K562 (cell line): ENCODE data around the gene NAA11. TPM values are rescaled to one million over a fixed set of nuclear protein-coding genes. Genes with fewer than 3 reads are reported as not detected.

Experiments used
- BDP1 ChIP-seq: IDR thresholded peaks from 3 replicates; pipeline ENCODE4 v1.6.1; 2011; ENCODE audit not compliant: insufficient read length, insufficient read depth
- E2F6 ChIP-seq, 2 experiments: IDR thresholded peaks; 2 replicates each; pipeline ENCODE4 v1.6.1; 2011; ENCODE audit warnings: borderline replicate concordance in 1 of 2, control low read depth in 1 of 2, low read depth in 1 of 2, low read length in 1 of 2, mild to moderate bottlenecking in 1 of 2, mixed read lengths in 1 of 2, moderate library complexity in 1 of 2; ENCODE audit not compliant: insufficient read depth in 1 of 2, insufficient read length in 1 of 2, poor library complexity in 1 of 2, severe bottlenecking in 1 of 2; ENCODE audit errors: extremely low read depth in 1 of 2
- ELF1 ChIP-seq: fragments of 200-800 bp; sonication (Bioruptor generic); IDR thresholded peaks from 2 replicates; pipeline ENCODE4 v1.6.1; 2016; ENCODE audit warnings: missing genetic modification characterization, missing compliant biosample characterization
- FOXK2 ChIP-seq, 2 experiments: fragments of 450-650 bp; IDR thresholded peaks in 1 of 2; conservative IDR thresholded peaks in 1 of 2; 2 replicates each; pipeline ENCODE4 v1.6.1; 2016; ENCODE audit warnings: low read depth in 2 of 2, mild to moderate bottlenecking in 1 of 2
- NFIC ChIP-seq: fragments of 450-650 bp; IDR thresholded peaks from 2 replicates; pipeline ENCODE4 v1.6.1; 2017; ENCODE audit warnings: mild to moderate bottlenecking, inconsistent platforms
- NFYB ChIP-seq: IDR thresholded peaks from 2 replicates; pipeline ENCODE4 v1.6.1; 2011; ENCODE audit warnings: mild to moderate bottlenecking, moderate library complexity; ENCODE audit not compliant: insufficient read length; ENCODE audit errors: extremely low read depth
- RAD21 ChIP-seq, 2 experiments: fragments of 250-450 bp in 1 of 2; fragments of 450-650 bp in 1 of 2; sonication (Bioruptor Pico) in 1 of 2; formaldehyde crosslinking in 1 of 2; IDR thresholded peaks in 1 of 2; conservative IDR thresholded peaks in 1 of 2; 2 replicates each; pipeline versions ENCODE4 v1.4.0 to v1.8.0; 2020 to 2022; ENCODE audit warnings: mild to moderate bottlenecking in 2 of 2, moderate library complexity in 1 of 2
- RFX5 ChIP-seq: IDR thresholded peaks from 2 replicates; pipeline ENCODE4 v1.6.1; 2011; ENCODE audit warnings: low read depth, mild to moderate bottlenecking, improper control_type of control experiment, low read length
- SIX5 ChIP-seq, 2 experiments: IDR thresholded peaks; 2 replicates each; pipeline ENCODE4 v1.6.1; 2011; ENCODE audit warnings: low read length in 2 of 2, borderline replicate concordance in 1 of 2, low read depth in 1 of 2, mild to moderate bottlenecking in 1 of 2, moderate library complexity in 1 of 2; ENCODE audit not compliant: insufficient read depth in 1 of 2
- TBP ChIP-seq: optimal IDR thresholded peaks from 2 replicates; pipeline ENCODE3; 2011; ENCODE audit warnings: low read depth, low read length, improper control_type of control experiment
- polyA plus RNA-seq, 8 experiments: library from polyadenylated mRNA; depleted of rRNA in 4 of 8; stranded (reverse) in 5 of 8; unstranded in 3 of 8; fragments of >200 nt; fragmentation: Nextera tagmentation in 2 of 8; fragmentation: Illumina TruSeq in 1 of 8; extraction: Ambion mirVana in 2 of 8; extraction: Trizol in 1 of 8; gene quantifications; 2 replicates each; pipeline versions ENCODE4 v1.2.1 to v1.2.3, GENCODE V29; 2011 to 2014; ENCODE audit warnings: inconsistent platforms in 1 of 8, missing spikeins in 1 of 8
- total RNA-seq, 7 experiments: library from RNA; depleted of rRNA in 6 of 7; stranded (reverse); fragments of >200 nt in 6 of 7; fragmentation: Illumina TruSeq in 2 of 7; extraction: Trizol in 2 of 7; gene quantifications; 2 replicates each; pipeline versions ENCODE4 v1.2.1 to v1.2.3, GENCODE V29; 2011 to 2021; ENCODE audit warnings: low replicate concordance in 1 of 7
- TF ChIP-seq, protein P1 (sequence below): fragments of 450-650 bp; formaldehyde crosslinking; IDR thresholded peaks from 2 replicates; pipeline ENCODE4 v1.4.0; 2022; ENCODE audit warnings: missing genetic modification characterization

NAA11 gene
- total and polyA plus RNA-seq, 9 of the 15 experiments (the other 6 are each of a cell fraction or from before 2014, with no cell fraction given) = 17.1 to 34.6 (median 23.1) TPM

DNA sequence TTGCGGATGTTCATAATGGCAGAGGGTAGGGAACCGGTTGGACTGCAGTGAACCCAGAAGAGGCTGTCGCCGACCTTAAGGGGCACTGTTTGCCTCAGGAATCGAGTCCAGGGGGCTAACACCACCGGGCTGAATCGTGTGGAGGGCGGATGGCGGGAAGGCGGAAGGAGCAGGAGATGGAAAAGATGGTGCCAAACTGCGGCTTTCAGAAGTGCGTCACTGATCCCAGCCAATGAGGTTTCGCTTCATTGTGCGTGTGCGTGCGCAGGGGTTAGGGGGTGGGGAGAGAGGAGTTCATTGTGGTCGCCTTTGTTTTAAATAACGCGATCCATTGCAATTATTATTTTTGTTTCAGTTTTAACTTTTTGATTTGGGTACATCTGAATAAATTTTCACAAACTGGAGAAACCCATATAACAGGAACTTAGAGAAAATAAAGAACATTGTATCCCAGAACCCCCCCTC is at the start of gene NAA11 (continued):
- TF ChIP-seq E2F6 (IDR thresholded peaks at IDR 0.05; ENCODE audit: borderline replicate concordance in 1 of 2, extremely low read depth in 1 of 2, insufficient read depth in 1 of 2, insufficient read length in 1 of 2, low read depth in 1 of 2, low read length in 1 of 2, poor library complexity in 1 of 2, severe bottlenecking in 1 of 2) (peak; percentile 23 to 25), NFIC (peak; percentile 57), BDP1 (no peak), NFYB (peak; percentile 6), TBP (peak; percentile 32), SIX5 (IDR thresholded peaks at IDR 0.05; ENCODE audit: borderline replicate concordance in 1 of 2, insufficient read depth in 1 of 2, low read depth in 1 of 2, low read length in 2 of 2) (no peak), FOXK2 (conservative IDR thresholded peaks at IDR 0.05 in 1 of 2, IDR thresholded peaks at IDR 0.05 in 1 of 2; ENCODE audit: low read depth in 2 of 2) (peak in 1 of 2 experiments; percentile 76; a peak in 2 of 4 replicates), RFX5 (no peak), RAD21 (CRISPR knock-in tag; conservative IDR thresholded peaks at IDR 0.05 in 1 of 2, IDR thresholded peaks at IDR 0.05 in 1 of 2) (no peak), ELF1 (tag) (peak; percentile 35; the same call in 1 of the 2 replicates)
- TF ChIP-seq, protein P1, sequence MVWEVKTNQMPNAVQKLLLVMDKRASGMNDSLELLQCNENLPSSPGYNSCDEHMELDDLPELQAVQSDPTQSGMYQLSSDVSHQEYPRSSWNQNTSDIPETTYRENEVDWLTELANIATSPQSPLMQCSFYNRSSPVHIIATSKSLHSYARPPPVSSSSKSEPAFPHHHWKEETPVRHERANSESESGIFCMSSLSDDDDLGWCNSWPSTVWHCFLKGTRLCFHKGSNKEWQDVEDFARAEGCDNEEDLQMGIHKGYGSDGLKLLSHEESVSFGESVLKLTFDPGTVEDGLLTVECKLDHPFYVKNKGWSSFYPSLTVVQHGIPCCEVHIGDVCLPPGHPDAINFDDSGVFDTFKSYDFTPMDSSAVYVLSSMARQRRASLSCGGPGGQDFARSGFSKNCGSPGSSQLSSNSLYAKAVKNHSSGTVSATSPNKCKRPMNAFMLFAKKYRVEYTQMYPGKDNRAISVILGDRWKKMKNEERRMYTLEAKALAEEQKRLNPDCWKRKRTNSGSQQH (CRISPR knock-in tag) = no peak
